ENCODE measurements around the gene ROMO1. TPM values are rescaled to one million over a fixed set of nuclear protein-coding genes. Genes with fewer than 3 reads are reported as not detected.

Gene ROMO1
- total RNA-seq, 4 donors from 2014 or later = 215 to 328 (median 269) TPM

GRCh38 chr20:35741892-35742740, 42.9 kb downstream of the ROMO1 start, which contains the start of gene RBM39:
RBM39 (minus strand) TSS chr20:35742260; CDS start chr20:35740874, 1,386 bp downstream.
- TF ChIP-seq CTCF (IDR thresholded peaks at IDR 0.05; ENCODE audit: low read depth) = no peak

- no peak for TF ChIP-seq CTCF (IDR thresholded peaks at IDR 0.05; ENCODE audit: low read depth)
Observed at GRCh38 chr20:35742741-35743523, 43.7 kb downstream of the ROMO1 start.

- no peak for TF ChIP-seq CTCF (IDR thresholded peaks at IDR 0.05; ENCODE audit: low read depth)
Observed at GRCh38 chr20:35743693-35744491, 44.7 kb downstream of the ROMO1 start.

Other genes with a start within 250 kb of the ROMO1 start
- 10 to 100 TPM in 3 of 4 donors, 1 to 10 TPM in 1; 6.8 to 31.6 (median 20.6) TPM for gene CEP250, start 243.8 kb upstream of the ROMO1 start, total RNA-seq
- not detected for gene C20orf173, start 169.8 kb upstream of the ROMO1 start, total RNA-seq
- 100 to 1,000 TPM in 3 of 4 donors, 10 to 100 TPM in 1; 99.9 to 207 (median 181) TPM for gene ERGIC3, start 157.3 kb upstream of the ROMO1 start, total RNA-seq
- 1 to 10 TPM in 3 of 4 donors, not detected in 1; 1.7 to 3.3 (median 2.4) TPM for gene SPAG4, start 83.6 kb upstream of the ROMO1 start, total RNA-seq
- 100 to 1,000 TPM in 2 of 4 donors, 10 to 100 TPM in 2; 50.6 to 115 (median 87.1) TPM for gene CPNE1, start 34.5 kb upstream of the ROMO1 start, total RNA-seq
- 10 to 100 TPM; 22.8 to 35.4 (median 24.2) TPM for gene RBM12, start 34.5 kb upstream of the ROMO1 start, total RNA-seq
- 10 to 100 TPM; 17.4 to 34.7 (median 24.3) TPM for gene NFS1, start 53 bp upstream of the ROMO1 start, total RNA-seq
- gene RBM39, start 42.9 kb downstream of the ROMO1 start, total RNA-seq = 100 to 1,000 TPM; 320 to 423 (median 379) TPM
- 10 to 100 TPM; 35.5 to 61.6 (median 44.5) TPM for gene PHF20, start 72.6 kb downstream of the ROMO1 start, total RNA-seq

Measured in subcutaneous adipose tissue (tissue), 4 donors.